Stimulated activated CD8-positive, alpha-beta memory T cell treated with anti-CD3 and anti-CD28 coated beads, Interleukin-15, amount 100 ng/mL, for 48 hours (primary cell): Measurements from ENCODE around the gene HEBP2.

Experiments
- DNase-seq, 2 donors: peaks; one replicate each; pipeline ENCODE4 v3.0.0-alpha.2; 2020; ENCODE audit warnings: low read depth in 2 of 2

Gene HEBP2

GRCh38 chr6:138397128-138398122 lies 6.6 kb upstream of the HEBP2 start:
- no peak for DNase-seq

DNA sequence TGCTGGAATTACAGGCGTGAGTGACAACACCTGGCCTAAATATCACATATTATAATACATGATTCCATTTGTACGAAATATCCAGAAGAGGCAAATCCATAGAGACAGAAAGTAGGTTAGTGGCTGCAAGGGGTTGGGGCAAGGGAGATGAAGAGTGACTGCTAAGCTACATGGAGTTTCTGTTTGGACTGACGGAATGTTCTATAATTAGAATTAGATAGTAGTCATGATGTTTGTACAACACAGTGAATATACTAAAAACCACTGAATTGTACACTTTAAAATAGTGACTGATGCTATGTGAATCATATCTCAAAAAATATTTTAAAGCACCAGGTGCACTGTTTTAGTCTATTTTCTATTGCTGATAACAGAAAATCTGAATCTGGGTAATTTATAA lies 3.7 kb upstream of the HEBP2 start:
- DNase-seq: no peak

DNA sequence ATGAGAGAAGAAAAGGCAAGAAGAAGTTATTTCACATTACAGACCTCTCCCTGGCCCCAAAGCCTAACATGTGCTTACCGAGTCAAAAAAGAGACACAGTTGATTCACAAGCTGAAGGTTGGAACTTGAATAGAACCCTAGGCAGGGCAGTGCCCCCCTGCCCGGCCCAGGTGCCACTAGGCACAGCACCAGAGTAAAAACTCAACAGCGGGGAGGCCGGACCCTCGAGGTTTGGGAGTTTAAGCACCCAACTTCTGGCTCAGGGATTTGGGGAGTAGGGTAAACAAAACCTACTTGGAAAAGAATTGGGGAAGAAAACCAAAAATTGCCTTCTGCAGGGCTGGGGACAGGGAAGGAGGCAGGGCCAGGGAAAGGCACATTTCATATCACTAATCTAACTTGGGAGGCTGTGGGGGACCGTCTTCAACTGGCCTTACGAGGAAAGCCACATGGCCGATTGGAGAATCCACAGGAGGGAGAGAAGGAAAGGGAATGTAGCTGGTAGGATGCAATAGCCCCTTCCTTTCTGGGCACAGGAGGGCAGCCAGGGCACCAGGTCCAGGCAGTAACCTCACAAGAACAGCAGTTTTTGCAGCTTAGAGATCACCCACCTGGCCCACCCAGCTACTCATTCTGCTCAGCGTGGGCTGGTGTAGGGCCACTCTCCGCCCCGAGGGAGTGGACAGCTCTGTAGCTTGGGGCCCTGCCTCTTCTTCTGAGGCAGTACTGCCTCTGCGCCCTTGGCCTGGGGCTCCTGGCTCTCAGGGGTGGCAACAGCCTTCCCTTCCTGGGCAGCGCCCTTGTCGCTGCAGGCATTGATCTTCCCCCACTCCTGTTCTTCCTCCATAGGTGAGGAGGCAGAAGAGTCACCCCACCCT lies 1.8 kb upstream of the HEBP2 start:
- DNase-seq: no peak

DNA sequence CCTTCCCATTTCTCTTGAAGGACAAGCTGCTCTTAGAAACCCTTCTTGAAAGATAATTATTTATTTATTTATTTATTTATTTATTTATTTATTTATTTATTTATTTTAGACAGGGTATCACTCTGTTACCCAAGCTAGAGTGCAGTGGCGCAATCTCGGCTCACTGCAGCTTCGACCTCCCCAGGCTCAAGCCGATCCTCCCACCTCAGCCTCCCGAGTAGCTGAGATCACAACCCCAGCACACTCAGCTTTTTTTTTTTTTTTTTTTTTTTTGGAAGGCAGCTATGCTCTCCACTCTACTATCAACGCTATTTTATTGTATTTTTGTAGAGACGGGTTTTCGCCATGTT lies 1.2 kb upstream of the HEBP2 start:
- no peak for DNase-seq

DNA sequence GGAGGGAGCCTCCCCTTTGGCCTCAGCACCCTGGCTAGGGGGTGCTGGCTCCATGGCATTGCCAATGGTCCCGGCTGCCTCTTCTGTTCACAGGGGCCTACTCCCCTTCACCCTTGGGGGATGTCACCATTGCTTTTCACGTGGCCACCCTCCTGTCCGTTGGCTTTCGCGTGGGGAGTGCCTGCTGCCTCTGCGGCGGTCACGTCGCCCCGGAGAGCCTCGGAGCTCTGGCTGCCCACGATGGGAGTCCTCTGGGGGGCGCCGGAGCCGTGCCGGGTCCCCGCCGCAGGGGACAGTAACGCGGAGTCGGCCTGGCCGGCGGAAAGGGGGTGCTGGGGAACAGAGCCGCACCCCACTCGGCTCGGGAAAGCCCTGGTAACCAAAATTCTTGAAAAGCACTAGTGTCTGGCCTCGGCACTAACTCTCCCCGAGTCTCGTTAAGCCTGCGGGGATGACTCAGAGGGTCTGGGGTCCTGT lies 661 bp upstream of the HEBP2 start:
- peak in 1 of 2 donors; percentile 6 for DNase-seq

DNA sequence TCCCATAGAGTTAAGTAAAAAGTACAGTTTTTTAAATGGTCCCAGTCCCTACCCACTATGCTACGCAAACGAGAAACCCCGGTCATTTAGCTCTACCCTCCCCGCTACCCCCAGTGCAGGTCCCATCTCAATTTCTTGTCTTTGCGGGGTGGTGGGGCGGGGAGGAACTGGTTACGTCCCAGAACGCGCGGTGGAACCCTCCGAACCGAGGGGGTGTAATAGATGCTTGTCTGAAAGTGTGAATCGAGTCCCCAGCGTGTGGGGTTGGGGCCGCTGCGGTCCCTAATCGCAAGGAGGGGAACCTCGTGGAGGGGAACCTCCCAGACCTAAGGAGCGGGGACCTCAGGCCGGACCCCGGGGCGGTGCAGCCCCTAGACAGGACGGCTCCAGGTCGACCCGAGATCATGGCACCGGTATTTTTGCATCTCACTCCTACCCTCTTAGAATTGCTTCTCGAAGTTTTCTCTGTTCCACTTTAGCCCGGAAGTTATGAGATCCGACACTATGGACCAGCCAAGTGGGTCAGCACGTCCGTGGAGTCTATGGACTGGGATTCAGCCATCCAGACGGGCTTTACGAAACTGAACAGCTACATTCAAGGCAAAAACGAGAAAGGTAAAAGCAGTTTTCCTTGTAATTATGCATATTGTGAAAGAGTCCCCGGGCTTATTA lies 779 bp downstream of the HEBP2 start:
- DNase-seq: no peak

DNA sequence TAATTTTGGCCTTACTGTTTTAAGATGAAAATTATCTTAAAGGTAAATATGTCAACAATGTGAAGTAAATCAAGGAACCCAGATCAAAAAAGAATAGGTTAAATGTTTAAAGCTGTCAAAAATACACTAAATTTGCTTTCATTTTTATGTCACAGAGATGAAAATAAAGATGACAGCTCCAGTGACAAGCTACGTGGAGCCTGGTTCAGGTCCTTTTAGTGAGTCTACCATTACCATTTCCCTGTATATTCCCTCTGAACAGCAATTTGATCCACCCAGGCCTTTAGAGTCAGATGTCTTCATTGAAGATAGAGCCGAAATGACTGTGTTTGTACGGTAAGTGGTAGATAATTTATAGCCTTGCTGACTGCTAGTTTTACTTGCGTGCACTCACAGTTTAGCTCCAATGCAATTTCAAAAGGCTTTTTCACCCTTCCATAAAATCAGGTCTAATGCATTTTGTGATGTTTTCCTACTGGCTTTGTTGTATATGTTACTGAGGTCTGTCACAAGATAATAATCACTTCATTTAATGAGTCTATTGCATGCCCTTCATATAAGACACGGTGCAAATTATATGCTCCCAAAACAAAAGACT lies 1.9 kb downstream of the HEBP2 start:
- no peak for DNase-seq

DNA sequence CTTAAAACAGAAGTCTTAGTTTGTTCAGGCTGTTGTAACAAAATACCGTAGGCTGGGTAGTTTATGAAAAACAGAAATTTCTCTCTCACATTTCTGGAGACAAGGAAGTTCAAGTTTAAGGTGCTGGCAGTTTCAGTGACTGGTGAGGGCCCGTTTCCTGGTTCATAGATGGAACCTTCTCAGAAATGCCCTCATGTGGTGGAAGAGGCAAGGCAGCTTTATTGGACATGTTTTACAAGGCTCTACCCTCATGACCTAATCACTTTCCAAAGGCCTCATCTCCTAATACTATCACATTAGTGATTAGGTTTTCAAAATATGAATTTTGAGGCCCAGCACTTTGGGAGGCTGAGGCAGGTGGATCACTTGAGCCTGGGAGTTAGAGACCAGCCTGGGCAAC lies 2.4 kb downstream of the HEBP2 start:
- no peak for DNase-seq

GRCh38 chr6:138410048-138410735 lies 6.2 kb downstream of the HEBP2 start:
- no peak for DNase-seq

GRCh38 chr6:138410972-138411880 lies 7.2 kb downstream of the HEBP2 start:
- no peak for DNase-seq

- no peak for DNase-seq
Measured at GRCh38 chr6:138415125-138415524, 11.1 kb downstream of the HEBP2 start.

GRCh38 chr6:138416206-138416605 lies 12.2 kb downstream of the HEBP2 start:
- no peak for DNase-seq

- DNase-seq: no peak
Measured at GRCh38 chr6:138417493-138418117, 13.6 kb downstream of the HEBP2 start.

DNA sequence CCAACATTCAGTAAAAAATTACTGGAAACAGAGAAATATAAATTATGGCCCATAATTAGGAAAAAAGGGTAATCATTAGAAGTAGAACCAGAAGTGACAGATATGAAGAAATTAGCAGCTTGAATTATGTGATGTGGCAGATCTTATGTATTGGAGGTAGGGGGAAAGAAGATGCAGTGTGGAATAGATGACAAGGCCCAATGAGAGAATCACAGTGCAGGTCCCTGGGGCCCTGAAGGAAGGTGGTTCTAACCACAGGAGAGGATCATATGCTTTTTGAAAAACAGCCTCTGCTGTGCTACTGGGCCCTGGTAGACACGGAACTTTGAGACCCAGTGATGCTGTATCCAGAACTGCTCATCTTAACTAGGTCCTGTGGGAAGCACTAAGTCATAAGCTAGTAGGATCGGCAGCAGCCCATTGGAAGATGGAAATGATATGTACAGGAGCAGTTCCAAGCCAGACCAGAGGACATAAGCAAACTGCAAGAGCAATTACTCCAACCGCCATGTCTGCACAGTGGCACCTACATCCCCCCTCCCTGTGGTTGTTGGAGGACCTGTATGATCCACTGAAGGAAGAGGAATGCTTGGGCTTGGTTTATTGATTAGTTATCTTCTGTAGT lies 14.2 kb downstream of the HEBP2 start:
- no peak for DNase-seq

- DNase-seq: no peak
Measured at GRCh38 chr6:138419766-138420165, 15.7 kb downstream of the HEBP2 start.

- DNase-seq: no peak
Measured at GRCh38 chr6:138420356-138420755, 16.3 kb downstream of the HEBP2 start.

GRCh38 chr6:138421089-138421488 lies 17.1 kb downstream of the HEBP2 start:
- no peak for DNase-seq

- DNase-seq: no peak
Measured at GRCh38 chr6:138421608-138422007, 17.6 kb downstream of the HEBP2 start.

DNA sequence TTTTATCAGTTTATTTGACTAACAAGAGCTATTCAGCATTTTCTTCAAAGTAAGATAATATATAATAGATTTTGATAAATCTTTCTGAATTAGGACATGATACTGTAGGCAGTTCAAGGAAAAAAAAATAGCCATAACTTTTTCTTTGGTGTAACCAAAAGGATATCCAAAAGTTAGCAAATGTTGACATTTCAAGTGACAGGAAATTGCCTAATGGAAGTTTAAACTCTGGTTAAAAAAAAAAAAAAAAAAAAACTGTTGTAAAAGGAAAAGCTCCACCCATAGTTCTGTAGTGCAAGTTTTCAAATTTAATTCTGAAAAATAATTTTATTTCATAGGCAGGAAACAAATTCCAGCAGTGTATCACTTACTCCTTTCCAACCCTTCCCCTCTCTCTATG lies 18.8 kb downstream of the HEBP2 start:
- DNase-seq: no peak
